Natural killer cell (primary cell): ENCODE measurements around the gene LRIG1. TPM values are rescaled to one million over a fixed set of nuclear protein-coding genes. Genes with fewer than 3 reads are reported as not detected.

Source experiments
- ATAC-seq, 3 donors: fragments of 150-1000 bp in 2 of 3; fragments of 200-7000 bp in 1 of 3; cut with Tn5 transposase; 1 replicate in 1 of 3; 2 replicates in 2 of 3; pipeline ENCODE4 v1.10.0; 2021; ENCODE audit warnings: mild to moderate bottlenecking in 2 of 3, moderate library complexity in 2 of 3
- DNase-seq, 2 donors: peaks; one replicate each; pipeline versions ENCODE4 v3.0.0 to v3.0.0-alpha.2; 2013 to 2021; ENCODE audit warnings: mixed read lengths in 1 of 2
- H3K27ac ChIP-seq: one replicate; pipeline ENCODE4 v1.5.1; 2013; ENCODE audit warnings: mild to moderate bottlenecking, low read length
- H3K27me3 ChIP-seq: one replicate; pipeline ENCODE4 v1.6.1; 2013; ENCODE audit warnings: low read length; ENCODE audit not compliant: control insufficient read depth, insufficient read depth
- H3K36me3 ChIP-seq: one replicate; pipeline ENCODE4 v1.6.1; 2013; ENCODE audit warnings: low read length; ENCODE audit not compliant: control insufficient read depth, insufficient read depth
- H3K4me1 ChIP-seq: one replicate; pipeline ENCODE4 v1.6.1; 2013; ENCODE audit warnings: low read length; ENCODE audit not compliant: control insufficient read depth, insufficient read depth
- H3K4me3 ChIP-seq: one replicate; pipeline ENCODE4 v1.5.1; 2013; ENCODE audit warnings: low read length
- H3K9me3 ChIP-seq: one replicate; pipeline ENCODE4 v1.6.1; 2013; ENCODE audit warnings: low read length; ENCODE audit not compliant: control insufficient read depth, insufficient read depth
- H3K27ac Mint-ChIP-seq, 2 donors: one replicate each; pipeline ENCODE4 v1.8.0; 2022; ENCODE audit warnings: mild to moderate bottlenecking in 2 of 2, mixed read lengths in 2 of 2, moderate library complexity in 1 of 2
- H3K27me3 Mint-ChIP-seq, 2 donors: one replicate each; pipeline ENCODE4 v1.8.0; 2022; ENCODE audit warnings: low read depth in 2 of 2, mixed read lengths in 2 of 2
- H3K36me3 Mint-ChIP-seq: one replicate; pipeline ENCODE4 v1.8.0; 2022; ENCODE audit warnings: mixed read lengths
- H3K4me1 Mint-ChIP-seq, 2 donors: one replicate each; pipeline ENCODE4 v1.8.0; 2022; ENCODE audit warnings: mixed read lengths in 2 of 2
- H3K4me3 Mint-ChIP-seq: one replicate; pipeline ENCODE4 v1.8.0; 2022; ENCODE audit warnings: mild to moderate bottlenecking, moderate library complexity, mixed read lengths
- H3K9me3 Mint-ChIP-seq, 2 donors: one replicate each; pipeline ENCODE4 v1.8.0; 2022; ENCODE audit warnings: mixed read lengths in 2 of 2
- WGBS: methylation state at CpG from one replicate; pipeline ENCODE4 v1.1.7; 2013; ENCODE audit warnings: missing lambda C conversion rate; ENCODE audit not compliant: insufficient coverage; 5-methylcytosine and 5-hydroxymethylcytosine counted together
- intact Hi-C: fragments of 100-400 bp; cut with micrococcal nuclease; formaldehyde crosslinking; loops from one replicate; pipeline ENCODE4 v1.14.2; 2022
- total RNA-seq, 4 donors: library from RNA; stranded (reverse); fragments of 120-200 nt in 1 of 4; gene quantifications; one replicate each; pipeline versions ENCODE4 v1.2.3 to v1.2.4, GENCODE V29; 2013 to 2022
- TF ChIP-seq, protein P1 (sequence below): fragments of 200-600 bp; IDR thresholded peaks from one replicate; pipeline ENCODE4 v1.8.0; 2022; ENCODE audit warnings: antibody characterized with exemption

LRIG1 gene
- total RNA-seq, 3 donors from 2014 or later (not counting 1 experiment from before 2014, with no cell fraction given): 5.5 to 10.6 (median 8.5) TPM

DNA sequence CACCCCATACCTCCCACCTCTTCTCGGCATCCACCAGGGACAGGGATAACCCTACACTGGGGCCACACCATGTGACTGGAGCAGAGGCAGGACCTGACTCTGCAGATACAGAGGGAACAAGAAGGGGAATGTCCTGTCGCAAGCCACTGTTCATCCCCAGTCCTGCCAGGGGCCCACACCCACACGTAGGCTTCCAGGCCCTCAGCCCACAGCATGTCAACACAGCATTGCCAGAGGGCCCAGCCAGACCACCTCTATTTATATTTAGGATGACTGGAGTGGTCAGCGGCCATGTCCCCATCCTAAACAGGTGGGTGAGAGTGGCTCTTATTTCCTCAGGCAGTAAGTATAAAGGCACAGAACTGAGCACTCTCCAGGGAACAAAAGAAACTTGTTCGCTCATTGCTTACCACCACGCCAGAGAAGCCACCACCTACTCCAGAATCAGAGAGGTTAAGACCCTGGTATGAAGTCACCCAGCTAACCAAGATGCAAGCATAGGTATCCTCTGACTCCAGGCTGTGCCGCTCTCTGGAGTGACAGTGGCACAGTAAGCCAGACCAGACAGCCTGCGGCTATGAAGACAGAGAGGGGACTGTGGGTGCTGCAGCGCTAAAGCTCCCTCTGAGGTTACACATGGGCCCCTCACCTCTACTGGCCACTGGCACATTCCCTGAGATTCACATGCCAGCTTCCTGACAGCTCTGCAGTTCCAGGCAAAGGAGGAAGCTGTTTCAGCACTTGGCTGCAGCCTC, 67.9 kb downstream of the LRIG1 start:
- no peaks in the 10 kb centered on the region for H3K4me1 ChIP-seq
- H3K27ac Mint-ChIP-seq: no peak overlapping the region
- intact Hi-C loops: no loop called here
- H3K27me3 ChIP-seq: no peaks in the 10 kb centered on the region
- peaks cover 4 to 16% of the 10 kb centered on the region in 2 donors for H3K27me3 Mint-ChIP-seq
- no peak overlapping the region for H3K4me3 ChIP-seq
- peaks cover 0 to 4% of the 10 kb centered on the region in 2 donors for H3K4me1 Mint-ChIP-seq
- ATAC-seq (no peak), DNase-seq (no peak)
- H3K9me3 ChIP-seq: no peaks in the 10 kb centered on the region
- TF ChIP-seq, protein P1, sequence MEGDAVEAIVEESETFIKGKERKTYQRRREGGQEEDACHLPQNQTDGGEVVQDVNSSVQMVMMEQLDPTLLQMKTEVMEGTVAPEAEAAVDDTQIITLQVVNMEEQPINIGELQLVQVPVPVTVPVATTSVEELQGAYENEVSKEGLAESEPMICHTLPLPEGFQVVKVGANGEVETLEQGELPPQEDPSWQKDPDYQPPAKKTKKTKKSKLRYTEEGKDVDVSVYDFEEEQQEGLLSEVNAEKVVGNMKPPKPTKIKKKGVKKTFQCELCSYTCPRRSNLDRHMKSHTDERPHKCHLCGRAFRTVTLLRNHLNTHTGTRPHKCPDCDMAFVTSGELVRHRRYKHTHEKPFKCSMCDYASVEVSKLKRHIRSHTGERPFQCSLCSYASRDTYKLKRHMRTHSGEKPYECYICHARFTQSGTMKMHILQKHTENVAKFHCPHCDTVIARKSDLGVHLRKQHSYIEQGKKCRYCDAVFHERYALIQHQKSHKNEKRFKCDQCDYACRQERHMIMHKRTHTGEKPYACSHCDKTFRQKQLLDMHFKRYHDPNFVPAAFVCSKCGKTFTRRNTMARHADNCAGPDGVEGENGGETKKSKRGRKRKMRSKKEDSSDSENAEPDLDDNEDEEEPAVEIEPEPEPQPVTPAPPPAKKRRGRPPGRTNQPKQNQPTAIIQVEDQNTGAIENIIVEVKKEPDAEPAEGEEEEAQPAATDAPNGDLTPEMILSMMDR: no peak
- H3K27ac ChIP-seq: no peak overlapping the region
- H3K36me3 Mint-ChIP-seq: no peaks in the 10 kb centered on the region
- H3K4me3 Mint-ChIP-seq: no peak overlapping the region
- no peaks in the 10 kb centered on the region for H3K36me3 ChIP-seq
- 87% methylated on average over 9 of the region's 9 CpGs for WGBS
- no peaks in the 10 kb centered on the region for H3K9me3 Mint-ChIP-seq

DNA sequence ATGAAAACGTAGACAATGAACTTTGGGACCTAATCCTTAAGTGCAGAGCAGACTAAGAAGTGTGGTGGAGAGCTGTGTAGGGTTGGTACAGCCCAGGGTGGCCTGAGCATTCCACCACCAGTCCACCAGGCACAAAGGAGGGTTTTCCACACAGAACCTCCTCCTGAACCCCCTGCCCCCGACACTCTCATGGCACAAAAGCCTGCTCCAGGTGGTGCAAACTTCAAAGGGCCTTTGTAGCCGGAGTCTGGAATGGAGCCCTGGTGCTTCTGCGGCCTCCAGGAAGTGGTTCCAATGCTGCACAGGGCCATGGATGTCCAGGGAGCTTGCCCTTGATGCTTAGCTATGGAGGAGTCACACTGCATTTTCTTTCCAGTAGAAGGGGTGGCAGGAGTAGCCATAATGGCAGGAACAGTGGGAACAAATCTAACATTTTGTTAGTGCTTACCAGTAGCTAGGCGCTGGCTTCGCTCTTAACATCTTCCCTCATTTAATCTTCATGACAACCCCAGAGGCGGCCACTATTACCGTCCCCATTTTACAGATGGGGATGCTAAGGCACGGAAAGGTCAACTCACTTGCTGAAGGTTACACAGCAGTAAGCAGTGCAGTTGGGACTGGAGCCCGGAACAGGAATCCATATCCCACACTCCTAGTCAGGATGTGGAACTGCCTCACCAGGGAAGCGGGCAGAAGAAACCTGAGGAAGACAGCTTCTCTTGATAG, 68.6 kb downstream of the LRIG1 start:
- Mint-ChIP-seq H3K9me3 (no peaks in the 10 kb centered on the region), H3K27me3 (peaks cover 0 to 10% of the 10 kb centered on the region in 2 donors), H3K4me1 (peaks cover 0 to 4% of the 10 kb centered on the region in 2 donors), H3K4me3 (no peak overlapping the region), H3K27ac (no peak overlapping the region), H3K36me3 (no peaks in the 10 kb centered on the region)
- no peaks in the 10 kb centered on the region for H3K36me3 ChIP-seq
- TF ChIP-seq, protein P1: no peak
- 95% methylated on average over 11 of the region's 11 CpGs for WGBS
- ATAC-seq (no peak), DNase-seq (no peak)
- no peak overlapping the region for H3K27ac ChIP-seq
- H3K27me3 ChIP-seq: no peaks in the 10 kb centered on the region
- H3K9me3 ChIP-seq: no peaks in the 10 kb centered on the region
- H3K4me3 ChIP-seq: no peak overlapping the region
- intact Hi-C loops: no loop called here
- no peaks in the 10 kb centered on the region for H3K4me1 ChIP-seq

DNA sequence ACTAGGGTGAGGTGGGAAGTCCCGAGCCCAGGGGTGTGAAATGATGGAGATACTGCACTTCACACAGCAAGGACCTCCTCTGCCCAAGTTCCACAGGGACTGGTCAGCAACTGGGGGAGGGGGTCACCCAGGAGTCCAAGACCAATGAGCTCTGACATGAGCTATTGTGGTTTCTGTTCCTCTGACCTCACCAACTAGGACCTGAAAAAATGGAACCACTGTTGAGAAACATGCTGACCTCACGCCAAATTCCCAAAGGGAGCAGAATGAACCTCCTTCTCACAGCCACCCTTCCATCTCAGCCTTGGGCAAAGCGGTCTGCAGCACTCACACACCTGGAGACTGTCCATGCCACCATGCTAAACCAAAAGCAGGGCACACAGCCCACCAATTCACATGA, 69.3 kb downstream of the LRIG1 start:
- 93% methylated on average over 3 of the region's 3 CpGs for WGBS
- Mint-ChIP-seq H3K4me3 (no peak overlapping the region), H3K4me1 (peaks cover 0 to 4% of the 10 kb centered on the region in 2 donors), H3K27ac (no peak overlapping the region), H3K9me3 (no peaks in the 10 kb centered on the region), H3K27me3 (peaks cover 0 to 3% of the 10 kb centered on the region in 2 donors), H3K36me3 (no peaks in the 10 kb centered on the region)
- Histone ChIP-seq H3K27me3 (no peaks in the 10 kb centered on the region), H3K4me1 (no peaks in the 10 kb centered on the region), H3K4me3 (no peak overlapping the region), H3K36me3 (no peaks in the 10 kb centered on the region), H3K27ac (no peak overlapping the region), H3K9me3 (no peaks in the 10 kb centered on the region)
- DNase-seq (no peak), ATAC-seq (no peak)
- TF ChIP-seq, protein P1: no peak
- intact Hi-C loops: no loop called here
